Measurements from ENCODE around the gene MORC1.

The MORC1 gene

GRCh38 chr3:109149078-109149477 lies 31.1 kb upstream of the MORC1 start:
- Histone ChIP-seq H2AFZ (ENCODE audit: low read length) (no peak overlapping the region), H3K27ac (ENCODE audit: low read depth, low read length, poor library complexity, severe bottlenecking) (no peak overlapping the region), H3F3A (ENCODE audit: insufficient read depth, low read length) (no peaks in the 10 kb centered on the region), H3K9ac (ENCODE audit: low read length) (no peak overlapping the region), H3K36me3 (ENCODE audit: insufficient read depth, low read length) (no peaks in the 10 kb centered on the region), H3K79me2 (ENCODE audit: insufficient read depth, low read length) (no peaks in the 10 kb centered on the region), H3K9me3 (ENCODE audit: low read length) (no peaks in the 10 kb centered on the region), H3K27me3 (ENCODE audit: insufficient read depth, low read length) (no peaks in the 10 kb centered on the region), H3K4me3 (ENCODE audit: low read depth, low read length, poor library complexity, severe bottlenecking) (no peak overlapping the region), H3K4me2 (ENCODE audit: low read length) (no peak overlapping the region), H4K20me1 (ENCODE audit: insufficient read depth, low read length) (no peaks in the 10 kb centered on the region), H3K4me1 (ENCODE audit: insufficient read depth, low read length, severe bottlenecking) (no peaks in the 10 kb centered on the region), H3K9me2 (ENCODE audit: low read depth, low read length) (no peaks in the 10 kb centered on the region)
- TF ChIP-seq EZH2 (IDR thresholded peaks at IDR 0.05; ENCODE audit: borderline replicate concordance, low read length) (no peak), CTCF (IDR thresholded peaks at IDR 0.05; ENCODE audit: low read length) (no peak)

GRCh38 chr3:109143646-109144045 lies 25.7 kb upstream of the MORC1 start:
- Histone ChIP-seq H3K27me3 (ENCODE audit: insufficient read depth, low read length) (no peaks in the 10 kb centered on the region), H3K4me1 (ENCODE audit: insufficient read depth, low read length, severe bottlenecking) (no peaks in the 10 kb centered on the region), H2AFZ (ENCODE audit: low read length) (no peak overlapping the region), H3K9ac (ENCODE audit: low read length) (no peak overlapping the region), H3K4me3 (ENCODE audit: low read depth, low read length, poor library complexity, severe bottlenecking) (no peak overlapping the region), H3K27ac (ENCODE audit: low read depth, low read length, poor library complexity, severe bottlenecking) (no peak overlapping the region), H3F3A (ENCODE audit: insufficient read depth, low read length) (no peaks in the 10 kb centered on the region), H4K20me1 (ENCODE audit: insufficient read depth, low read length) (no peaks in the 10 kb centered on the region), H3K36me3 (ENCODE audit: insufficient read depth, low read length) (no peaks in the 10 kb centered on the region), H3K9me2 (ENCODE audit: low read depth, low read length) (no peaks in the 10 kb centered on the region), H3K4me2 (ENCODE audit: low read length) (no peak overlapping the region), H3K9me3 (ENCODE audit: low read length) (no peaks in the 10 kb centered on the region), H3K79me2 (ENCODE audit: insufficient read depth, low read length) (no peaks in the 10 kb centered on the region)
- TF ChIP-seq CTCF (IDR thresholded peaks at IDR 0.05; ENCODE audit: low read length) (no peak), EZH2 (IDR thresholded peaks at IDR 0.05; ENCODE audit: borderline replicate concordance, low read length) (no peak)

GRCh38 chr3:109140318-109140717 lies 22.4 kb upstream of the MORC1 start:
- Histone ChIP-seq H3K27ac (ENCODE audit: low read depth, low read length, poor library complexity, severe bottlenecking) (no peak overlapping the region), H3K27me3 (ENCODE audit: insufficient read depth, low read length) (no peaks in the 10 kb centered on the region), H3F3A (ENCODE audit: insufficient read depth, low read length) (no peaks in the 10 kb centered on the region), H3K9me2 (ENCODE audit: low read depth, low read length) (no peaks in the 10 kb centered on the region), H2AFZ (ENCODE audit: low read length) (no peak overlapping the region), H3K36me3 (ENCODE audit: insufficient read depth, low read length) (no peaks in the 10 kb centered on the region), H3K79me2 (ENCODE audit: insufficient read depth, low read length) (no peaks in the 10 kb centered on the region), H3K4me1 (ENCODE audit: insufficient read depth, low read length, severe bottlenecking) (no peaks in the 10 kb centered on the region), H3K4me2 (ENCODE audit: low read length) (no peak overlapping the region), H3K9me3 (ENCODE audit: low read length) (no peaks in the 10 kb centered on the region), H4K20me1 (ENCODE audit: insufficient read depth, low read length) (no peaks in the 10 kb centered on the region), H3K4me3 (ENCODE audit: low read depth, low read length, poor library complexity, severe bottlenecking) (no peak overlapping the region), H3K9ac (ENCODE audit: low read length) (no peak overlapping the region)
- TF ChIP-seq EZH2 (IDR thresholded peaks at IDR 0.05; ENCODE audit: borderline replicate concordance, low read length) (no peak), CTCF (IDR thresholded peaks at IDR 0.05; ENCODE audit: low read length) (no peak)

Measured in OCI-LY1 (cell line).